NCI-H2227 (cell line): Measurements from ENCODE around the gene MSANTD3.
A peak's percentile ranks its signal among the peaks of the same experiment; 100 is the strongest.
"Not testable (repeated sequence)": the region's sequence is repeated elsewhere in the genome, so short reads cannot be mapped to it uniquely, and the experiment has no call there.

Source experiments
- DNase-seq: peaks from one replicate; lab custom pipeline; 2025; ENCODE audit not compliant: unreplicated experiment; lab: John Stamatoyannopoulos, UW

Gene MSANTD3

GRCh38 chr9:100426530-100427365 is at the start of gene MSANTD3:
MSANTD3 (plus strand) TSS chr9:100427143; CDS start chr9:100441939, 14,796 bp downstream.
- peak; percentile 74 for DNase-seq

- no peak for DNase-seq
Measured at GRCh38 chr9:100379862-100380261, 47.1 kb upstream of the MSANTD3 start.

GRCh38 chr9:100392989-100393388 is 34.0 kb upstream of the MSANTD3 start:
- DNase-seq, result not testable (repeated sequence)

GRCh38 chr9:100394032-100394695 is 32.8 kb upstream of the MSANTD3 start:
- DNase-seq, result no peak

GRCh38 chr9:100394816-100395215 is 32.1 kb upstream of the MSANTD3 start:
- DNase-seq, result no peak

- DNase-seq, result no peak
Measured at GRCh38 chr9:100396769-100397168, 30.2 kb upstream of the MSANTD3 start.

- no peak for DNase-seq
Measured at GRCh38 chr9:100397529-100398266, 29.2 kb upstream of the MSANTD3 start.

- no peak for DNase-seq
Measured at GRCh38 chr9:100401042-100401441, 25.9 kb upstream of the MSANTD3 start.

- no peak for DNase-seq
Measured at GRCh38 chr9:100406962-100407361, 20.0 kb upstream of the MSANTD3 start.

GRCh38 chr9:100408546-100409175 is 18.3 kb upstream of the MSANTD3 start:
- no peak for DNase-seq

GRCh38 chr9:100409176-100409556 is 17.8 kb upstream of the MSANTD3 start:
- DNase-seq, result no peak

- DNase-seq, result peak; percentile 94
Measured at GRCh38 chr9:100411472-100412283, 15.3 kb upstream of the MSANTD3 start.

GRCh38 chr9:100413839-100414420 is 13.0 kb upstream of the MSANTD3 start:
- DNase-seq, result no peak

- DNase-seq, result no peak
Measured at GRCh38 chr9:100417815-100418214, 9.1 kb upstream of the MSANTD3 start.

- no peak for DNase-seq
Measured at GRCh38 chr9:100419166-100419565, 7.8 kb upstream of the MSANTD3 start.

- DNase-seq, result not testable (repeated sequence)
Measured at GRCh38 chr9:100421116-100421515, 5.8 kb upstream of the MSANTD3 start.

GRCh38 chr9:100425758-100426157 is 1.2 kb upstream of the MSANTD3 start:
- no peak for DNase-seq

- no peak for DNase-seq
Measured at GRCh38 chr9:100426189-100426529, 784 bp upstream of the MSANTD3 start.

GRCh38 chr9:100427366-100428263 is 672 bp downstream of the MSANTD3 start:
- peak; percentile 56 for DNase-seq
